Small intestine (tissue), 7 donors: Measurements from ENCODE around the gene RUNX1. TPM values are rescaled to one million over a fixed set of nuclear protein-coding genes. Genes with fewer than 3 reads are reported as not detected.

ENCODE experiments used
- DNase-seq, 2 donors: peaks; one replicate each; pipeline versions ENCODE4 v3.0.0 to v3.0.0-alpha.2; 2013
- FAIRE-seq: peaks from 2 replicates; lab custom pipeline; 2012; peaks lifted over from hg19 to GRCh38; lab: Jason Lieb, UNC
- H3K27ac ChIP-seq, 3 donors: one replicate each; pipeline ENCODE4 v1.5.1; 2013; ENCODE audit warnings: low read length in 2 of 3, mild to moderate bottlenecking in 2 of 3, control low read depth in 1 of 3, inconsistent platforms in 1 of 3, low read depth in 1 of 3, moderate library complexity in 1 of 3
- H3K27me3 ChIP-seq, 3 donors: one replicate each; pipeline ENCODE4 v1.6.1; 2013; ENCODE audit warnings: low read length in 3 of 3, inconsistent platforms in 1 of 3; ENCODE audit not compliant: control insufficient read depth in 3 of 3, insufficient read depth in 3 of 3
- H3K36me3 ChIP-seq, 3 donors: one replicate each; pipeline ENCODE4 v1.6.1; 2013; ENCODE audit warnings: low read length in 3 of 3, inconsistent platforms in 1 of 3, low read depth in 1 of 3, mild to moderate bottlenecking in 1 of 3, moderate library complexity in 1 of 3; ENCODE audit not compliant: control insufficient read depth in 3 of 3, insufficient read depth in 2 of 3
- H3K4me1 ChIP-seq, 3 donors: one replicate each; pipeline ENCODE4 v1.6.1; 2013; ENCODE audit warnings: low read length in 2 of 3, inconsistent platforms in 1 of 3, low read depth in 1 of 3, mild to moderate bottlenecking in 1 of 3, moderate library complexity in 1 of 3; ENCODE audit not compliant: control insufficient read depth in 3 of 3, insufficient read depth in 2 of 3
- H3K4me3 ChIP-seq, 3 donors: one replicate each; pipeline ENCODE4 v1.5.1; 2013; ENCODE audit warnings: low read length in 3 of 3, control low read depth in 1 of 3, inconsistent platforms in 1 of 3, low read depth in 1 of 3, mild to moderate bottlenecking in 1 of 3, moderate library complexity in 1 of 3
- H3K9me3 ChIP-seq, 2 donors: one replicate each; pipeline ENCODE4 v1.6.1; 2013; ENCODE audit warnings: low read depth in 1 of 2, low read length in 1 of 2; ENCODE audit not compliant: control insufficient read depth in 2 of 2, insufficient read depth in 1 of 2
- whole genome bisulfite sequencing, 3 donors: extraction: QIAGEN DNeasy Blood & Tissue Kit; methylation state at CpG; one replicate each; pipeline ENCODE4 v1.1.7; 2013; 5-methylcytosine and 5-hydroxymethylcytosine counted together
- polyA plus RNA-seq, 4 donors: library from polyadenylated mRNA; stranded (reverse) in 3 of 4; unstranded in 1 of 4; fragments of 200-250 nt in 3 of 4; fragments of 120-200 nt in 1 of 4; gene quantifications; one replicate each; pipeline versions ENCODE4 v1.2.1 to v1.2.3, GENCODE V29; 2013
- donor health status: healthy with polysubstance abuse.
- donor health status: control.
- donor health status: control.
- donor health status: Bipolar disorder and iron deficiency.
- donor health status: healthy.

RUNX1 gene
- polyA plus RNA-seq, 4 donors = 2.5 to 6.2 (median 4.5) TPM

GRCh38 chr21:34878940-34879339 is 170.2 kb downstream of the RUNX1 start:
- FAIRE-seq (no peak), DNase-seq (no peak)
- Histone ChIP-seq H3K4me1 (peaks cover 0 to 8% (median 0%) of the 10 kb centered on the region in 3 donors), H3K9me3 (no peaks in the 10 kb centered on the region), H3K27ac (no peak overlapping the region), H3K36me3 (peaks cover 0 to 13% (median 3%) of the 10 kb centered on the region in 3 donors), H3K27me3 (no peaks in the 10 kb centered on the region), H3K4me3 (no peak overlapping the region)
- 64 to 85% (median 82%) methylated on average over 2 of the region's 2 CpGs for WGBS, 3 donors

GRCh38 chr21:34878501-34878900 is 170.6 kb downstream of the RUNX1 start:
- DNase-seq (peak in 1 of 2 donors; percentile 41), FAIRE-seq (no peak)
- no peaks in the 10 kb centered on the region for H3K27me3 ChIP-seq
- H3K9me3 ChIP-seq = no peaks in the 10 kb centered on the region
- H3K4me1 ChIP-seq = peaks cover 0 to 8% (median 0%) of the 10 kb centered on the region in 3 donors
- H3K27ac ChIP-seq = no peak overlapping the region
- H3K4me3 ChIP-seq = no peak overlapping the region
- H3K36me3 ChIP-seq = peaks cover 0 to 17% (median 3%) of the 10 kb centered on the region in 3 donors
- WGBS, 3 donors = 54 to 62% (median 58%) methylated on average over 3 of the region's 3 CpGs

GRCh38 chr21:34877485-34878128 is 171.5 kb downstream of the RUNX1 start:
- Histone ChIP-seq H3K4me3 (no peak overlapping the region), H3K36me3 (peaks cover 0 to 19% (median 3%) of the 10 kb centered on the region in 3 donors), H3K27ac (peak overlapping the region; percentile 9 to 77 (median 15)), H3K27me3 (no peaks in the 10 kb centered on the region), H3K4me1 (peaks cover 0 to 8% (median 0%) of the 10 kb centered on the region in 3 donors), H3K9me3 (no peaks in the 10 kb centered on the region)
- DNase-seq (peak; percentile 80 to 84), FAIRE-seq (no peak)
- 18 to 66% (median 43%) methylated on average over 10 of the region's 10 CpGs for WGBS, 3 donors

- no peaks in the 10 kb centered on the region for H3K9me3 ChIP-seq
- FAIRE-seq (no peak), DNase-seq (no peak)
- peaks cover 0 to 8% (median 0%) of the 10 kb centered on the region in 3 donors for H3K4me1 ChIP-seq
- peak overlapping the region in 1 of 3 donors; percentile 40 for H3K27ac ChIP-seq
- no peaks in the 10 kb centered on the region for H3K27me3 ChIP-seq
- no peak overlapping the region for H3K4me3 ChIP-seq
- peaks cover 0 to 30% (median 3%) of the 10 kb centered on the region in 3 donors for H3K36me3 ChIP-seq
- WGBS, 3 donors = 85 to 96% (median 92%) methylated on average over 6 of the region's 6 CpGs
Measured at GRCh38 chr21:34875830-34876229, 173.3 kb downstream of the RUNX1 start.

- H3K27ac ChIP-seq = no peak overlapping the region
- no peak overlapping the region for H3K4me3 ChIP-seq
- no peaks in the 10 kb centered on the region for H3K27me3 ChIP-seq
- FAIRE-seq (no peak), DNase-seq (no peak)
- 60 to 85% (median 85%) methylated on average over 8 of the region's 8 CpGs for WGBS, 3 donors
- H3K9me3 ChIP-seq = no peaks in the 10 kb centered on the region
- H3K36me3 ChIP-seq = peaks cover 3 to 33% (median 3%) of the 10 kb centered on the region in 3 donors
- H3K4me1 ChIP-seq = peaks cover 0 to 8% (median 0%) of the 10 kb centered on the region in 3 donors
Measured at GRCh38 chr21:34874684-34875513, 174.2 kb downstream of the RUNX1 start.

GRCh38 chr21:34871026-34871908 is 177.8 kb downstream of the RUNX1 start:
- H3K27ac ChIP-seq = no peak overlapping the region
- H3K36me3 ChIP-seq = peaks cover 3 to 48% (median 3%) of the 10 kb centered on the region in 3 donors
- FAIRE-seq (no peak), DNase-seq (no peak)
- no peaks in the 10 kb centered on the region for H3K9me3 ChIP-seq
- H3K27me3 ChIP-seq = no peaks in the 10 kb centered on the region
- H3K4me3 ChIP-seq = no peak overlapping the region
- no peaks in the 10 kb centered on the region for H3K4me1 ChIP-seq
- WGBS, 3 donors = 85 to 91% (median 86%) methylated on average over 18 of the region's 18 CpGs

GRCh38 chr21:34870246-34870645 is 178.9 kb downstream of the RUNX1 start:
- no peak overlapping the region for H3K27ac ChIP-seq
- no peak overlapping the region for H3K4me3 ChIP-seq
- no peaks in the 10 kb centered on the region for H3K9me3 ChIP-seq
- no peak for DNase-seq
- H3K36me3 ChIP-seq = peaks cover 0 to 49% (median 3%) of the 10 kb centered on the region in 3 donors
- FAIRE-seq = no peak
- WGBS, 3 donors = 84 to 95% (median 90%) methylated on average over 3 of the region's 3 CpGs
- peaks cover 4 to 5% (median 5%) of the 10 kb centered on the region in 3 donors for H3K4me1 ChIP-seq
- no peaks in the 10 kb centered on the region for H3K27me3 ChIP-seq

GRCh38 chr21:34869545-34869944 is 179.6 kb downstream of the RUNX1 start:
- WGBS, 3 donors = 68 to 84% (median 84%) methylated on average over 7 of the region's 7 CpGs
- FAIRE-seq (no peak), DNase-seq (no peak)
- H3K9me3 ChIP-seq = no peaks in the 10 kb centered on the region
- H3K4me3 ChIP-seq = no peak overlapping the region
- peaks cover 0 to 46% (median 3%) of the 10 kb centered on the region in 3 donors for H3K36me3 ChIP-seq
- H3K4me1 ChIP-seq = peaks cover 5 to 11% (median 8%) of the 10 kb centered on the region in 3 donors
- no peaks in the 10 kb centered on the region for H3K27me3 ChIP-seq
- H3K27ac ChIP-seq = no peak overlapping the region
